GM18951 (cell line): ENCODE results near the gene CATSPER4.

Experiments used
- POLR2A ChIP-seq: IDR thresholded peaks from 4 replicates; pipeline ENCODE4 v1.6.1; 2011; ENCODE audit warnings: mild to moderate bottlenecking; ENCODE audit not compliant: insufficient read length, insufficient read depth; ENCODE audit errors: extremely low read depth
- in situ Hi-C: fragments of 300-500 bp; cut with MboI; formaldehyde crosslinking; loops from one replicate; pipeline ENCODE4 v1.12.0; 2022; ENCODE audit warnings: low sequenced_read_pairs, mixed read lengths, inconsistent platforms; ENCODE audit not compliant: unreplicated experiment

CATSPER4 gene

GRCh38 chr1:26159743-26160039, 30.7 kb upstream of the CATSPER4 start:
- in situ Hi-C loops = no loop called here
- no peak for TF ChIP-seq POLR2A

- no peak for TF ChIP-seq POLR2A
- in situ Hi-C loops = no loop called here
Observed at GRCh38 chr1:26160527-26161414, 29.6 kb upstream of the CATSPER4 start.

DNA sequence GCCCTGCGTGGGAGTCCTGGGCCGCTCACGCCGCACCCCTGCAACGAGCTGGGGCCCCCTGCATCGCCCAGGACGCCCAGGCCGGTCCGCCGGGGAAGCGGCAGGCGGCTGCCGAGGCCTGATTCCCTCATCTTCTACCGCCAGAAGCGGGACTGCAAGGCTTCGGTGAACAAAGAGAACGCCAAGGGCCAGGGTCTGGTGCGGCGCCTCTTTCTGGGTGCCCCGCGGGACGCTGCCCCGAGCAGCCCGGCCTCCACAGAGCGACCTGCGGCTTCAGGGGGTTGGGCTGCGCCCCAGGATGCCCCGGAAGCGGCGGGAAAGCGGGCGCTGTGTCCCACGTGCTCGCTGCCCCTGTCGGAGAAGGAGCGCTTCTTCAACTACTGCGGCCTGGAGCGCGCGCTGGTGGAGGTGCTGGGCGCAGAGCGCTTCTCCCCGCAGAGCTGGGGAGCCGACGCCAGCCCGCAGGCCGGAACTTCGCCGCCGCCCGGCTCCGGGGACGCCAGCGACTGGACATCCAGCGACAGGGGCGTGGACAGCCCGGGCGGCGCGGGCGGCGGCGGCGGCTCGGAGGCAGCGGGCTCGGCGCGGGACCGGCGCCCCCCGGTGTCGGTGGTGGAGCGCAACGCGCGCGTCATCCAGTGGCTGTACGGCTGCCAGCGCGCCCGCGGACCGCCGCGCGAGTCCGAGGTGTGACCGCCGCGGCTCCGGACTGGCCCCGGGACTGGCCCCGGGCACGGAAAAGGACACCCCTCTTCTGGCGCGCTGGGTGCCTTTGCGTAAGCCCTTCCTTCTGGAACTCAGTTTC, 28.8 kb upstream of the CATSPER4 start:
- TF ChIP-seq POLR2A = no peak
- in situ Hi-C loops = no loop called here

DNA sequence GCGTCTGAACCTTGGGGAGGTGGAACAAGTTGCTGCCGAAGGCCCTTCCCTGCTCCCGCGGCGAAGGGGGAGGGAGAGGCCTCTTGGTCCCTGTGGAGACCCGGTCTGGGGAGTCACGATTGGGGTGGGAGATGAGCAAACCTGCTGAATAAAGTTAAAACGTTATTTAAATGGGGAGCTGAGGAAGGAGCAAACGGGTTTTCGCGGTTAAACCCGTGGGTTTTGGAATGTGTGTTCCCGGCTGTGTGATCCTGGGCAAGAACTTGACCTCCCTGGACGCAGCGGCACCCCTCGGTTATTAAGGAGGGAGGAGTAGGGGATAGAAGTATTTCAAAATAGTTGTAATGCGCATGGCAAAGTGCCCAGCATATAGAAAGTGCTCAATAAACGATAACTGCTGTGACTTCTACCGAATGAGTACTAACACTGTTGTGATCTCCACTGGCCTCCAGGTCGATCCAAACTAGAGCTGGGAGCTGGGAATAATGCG, 28.1 kb upstream of the CATSPER4 start:
- in situ Hi-C loops = no loop called here
- no peak for TF ChIP-seq POLR2A

DNA sequence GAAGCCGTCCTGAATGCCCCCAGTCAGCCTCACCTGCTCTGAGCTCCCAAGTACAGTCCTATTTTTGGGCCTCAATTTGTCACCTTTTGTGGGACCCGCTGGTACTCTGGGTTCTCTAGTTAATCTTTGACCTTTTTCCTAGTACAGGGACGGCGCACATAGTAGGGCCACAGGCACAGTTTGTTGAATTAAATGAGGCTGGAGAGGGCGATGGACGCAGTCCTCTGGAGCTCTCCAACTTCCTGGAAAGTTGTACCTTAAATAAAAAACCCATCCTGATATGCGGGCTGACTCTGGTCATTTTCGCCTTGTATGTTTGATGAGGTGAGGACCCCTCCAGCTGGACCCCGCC, 26.7 kb upstream of the CATSPER4 start:
- TF ChIP-seq POLR2A = no peak
- in situ Hi-C loops = no loop called here

GRCh38 chr1:26164036-26164860, 26.2 kb upstream of the CATSPER4 start:
- no peak for TF ChIP-seq POLR2A
- in situ Hi-C loops = no loop called here

DNA sequence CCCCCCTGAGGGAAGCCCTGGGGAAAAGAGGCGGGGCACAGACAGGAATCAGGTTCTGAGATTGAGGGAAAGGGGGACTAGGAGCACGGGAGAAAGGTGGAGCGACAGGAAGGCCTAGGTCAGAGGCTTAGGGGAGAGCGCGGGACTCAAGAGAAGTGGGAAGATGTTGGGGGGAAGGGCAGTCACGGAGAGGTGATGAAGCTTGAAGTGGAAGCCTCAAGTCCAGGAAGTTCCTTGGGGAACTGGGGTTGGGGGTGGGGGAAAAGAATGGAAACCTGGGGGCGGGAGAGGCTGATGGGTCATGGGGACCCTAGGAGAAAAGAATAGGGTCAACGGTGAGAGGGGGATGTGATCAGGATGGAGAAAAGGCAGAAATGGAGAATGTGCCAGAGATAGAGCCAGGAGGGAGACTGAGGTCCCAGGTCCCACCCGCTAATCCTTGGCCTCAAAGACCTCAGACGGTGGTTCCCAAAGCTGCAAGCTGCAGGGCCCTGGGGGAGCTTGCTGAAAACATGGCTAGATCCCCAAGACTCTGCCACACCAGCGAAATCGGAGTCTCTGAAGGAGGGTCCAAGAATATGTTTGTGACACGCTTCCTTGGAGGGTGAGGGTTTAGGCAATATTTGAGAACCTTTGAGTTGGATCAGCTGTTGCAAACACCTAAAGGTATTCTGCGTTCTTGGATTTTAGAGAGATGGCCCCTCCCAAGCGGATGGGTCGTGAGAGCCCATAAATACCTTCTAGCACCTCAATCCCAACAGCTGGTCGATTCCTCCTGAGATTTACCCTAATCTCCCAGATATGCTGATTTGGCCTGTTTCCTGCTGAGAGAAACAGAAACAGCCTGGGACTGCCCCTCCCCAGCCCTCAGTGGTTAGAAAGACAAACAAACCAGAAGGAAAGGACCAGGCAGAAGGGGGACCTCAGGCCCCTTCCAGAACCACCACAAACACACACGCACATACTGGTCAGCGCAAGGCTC, 25.2 kb upstream of the CATSPER4 start:
- no peak for TF ChIP-seq POLR2A
- in situ Hi-C loops = no loop called here

- in situ Hi-C loops = no loop called here
- no peak for TF ChIP-seq POLR2A
Observed at GRCh38 chr1:26166719-26167281, 23.6 kb upstream of the CATSPER4 start.

GRCh38 chr1:26168410-26169197, 21.8 kb upstream of the CATSPER4 start, which contains the start of gene C1orf232:
Gene C1orf232, minus strand, starts transcription at chr1:26168963. Its CDS starts 464 bp downstream, at chr1:26168499.
- TF ChIP-seq POLR2A = no peak
- in situ Hi-C loops = no loop called here

DNA sequence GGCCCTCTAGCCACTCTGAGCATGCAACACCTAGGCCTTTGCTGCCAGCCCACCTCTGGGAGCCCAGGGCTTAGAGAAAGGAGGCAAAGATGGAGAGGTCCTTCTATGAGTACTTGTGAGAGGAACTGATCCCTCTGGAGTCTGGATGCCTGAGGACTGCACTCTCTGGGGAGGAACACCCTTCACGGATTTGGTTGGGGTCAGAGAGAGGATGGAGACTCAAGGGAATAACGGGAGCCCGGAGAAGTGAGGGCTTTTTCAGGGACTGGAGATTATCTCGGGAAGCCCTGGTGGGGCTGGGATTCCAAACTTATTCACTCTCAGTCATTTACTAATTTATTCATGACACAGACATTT, 21.2 kb upstream of the CATSPER4 start:
- TF ChIP-seq POLR2A = no peak
- in situ Hi-C loops = no loop called here

GRCh38 chr1:26169669-26170471, 20.5 kb upstream of the CATSPER4 start, which contains the start of gene ZNF593:
Gene ZNF593, plus strand, starts transcription at chr1:26169908. Its CDS starts 76 bp downstream, at chr1:26169984.
- peak; percentile 85 for TF ChIP-seq POLR2A
- in situ Hi-C loops = no loop called here

DNA sequence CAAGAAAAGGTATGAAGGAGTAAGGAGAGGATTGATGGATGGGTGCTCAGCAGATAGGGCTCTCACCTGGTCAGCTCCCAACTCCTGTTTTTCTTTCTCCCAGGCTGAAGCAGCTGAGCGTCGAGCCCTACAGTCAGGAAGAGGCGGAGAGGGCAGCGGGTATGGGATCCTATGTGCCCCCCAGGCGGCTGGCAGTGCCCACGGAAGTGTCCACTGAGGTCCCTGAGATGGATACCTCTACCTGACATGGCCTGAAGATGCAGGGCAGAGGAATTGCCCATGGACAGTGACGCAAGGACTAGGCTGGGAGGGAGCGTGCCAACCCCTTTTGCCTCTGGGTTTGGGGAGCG, 20.0 kb upstream of the CATSPER4 start:
- TF ChIP-seq POLR2A = no peak
- in situ Hi-C loops = no loop called here
